HG03175 (cell line): ENCODE data around the gene ZKSCAN4.

Source experiments
- ATAC-seq: cut with Tn5 transposase; IDR thresholded peaks from one replicate; pipeline ENCODE4 v1.9.1; 2021; ENCODE audit warnings: mild to moderate bottlenecking, moderate library complexity; ENCODE audit not compliant: unreplicated experiment

The ZKSCAN4 gene

DNA sequence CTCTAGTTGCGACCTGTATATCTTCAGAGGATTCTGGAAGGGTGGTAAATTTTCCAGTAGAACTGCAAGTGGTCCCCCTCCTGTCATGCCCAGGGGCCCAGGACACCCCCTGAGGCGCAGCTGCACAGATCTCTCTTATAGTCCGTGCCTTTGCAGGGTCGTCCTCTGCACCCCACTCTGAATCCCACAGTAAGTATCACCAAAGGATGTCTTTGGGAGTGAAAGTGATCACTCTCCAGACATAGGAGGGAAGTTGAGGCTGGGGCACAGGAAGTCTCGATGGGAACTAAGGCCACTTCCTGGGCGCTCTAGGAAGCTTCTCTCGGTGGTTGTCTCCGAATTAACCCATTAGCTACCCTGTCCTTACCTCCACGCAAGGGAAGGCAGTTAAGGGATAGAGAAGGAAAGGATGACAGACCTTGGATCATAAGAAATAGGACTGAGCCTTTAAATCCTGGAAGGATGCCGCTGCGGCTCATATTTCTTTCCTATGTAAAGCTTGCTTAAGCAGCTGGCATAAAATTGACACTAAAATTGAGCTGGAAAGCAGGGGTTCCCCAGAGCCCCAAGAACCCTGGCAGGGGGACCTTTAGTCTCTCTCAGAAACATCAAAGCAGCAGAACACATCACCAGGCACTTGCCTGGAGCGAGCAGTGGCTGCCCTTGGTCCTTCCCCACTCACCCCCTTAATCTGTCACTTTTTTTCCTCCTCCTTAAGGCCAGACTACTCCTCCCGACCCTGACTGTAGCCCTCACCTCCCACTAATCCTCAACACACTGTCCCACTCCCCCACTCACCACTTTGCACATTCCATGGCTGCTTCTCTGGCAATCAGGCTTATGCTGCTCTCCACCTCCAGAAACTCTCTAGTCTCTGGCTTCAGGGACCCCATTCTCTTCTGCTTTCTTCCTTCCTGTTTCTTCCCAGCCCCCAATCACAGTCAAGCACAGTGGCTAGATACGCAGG lies at the start of gene ZKSCAN4:
Gene ZKSCAN4 (minus strand): TSS at position 261 of the 967 bp plus-strand sequence. CDS start 289 bp downstream, outside the sequence.
- ATAC-seq = peak; percentile 77

DNA sequence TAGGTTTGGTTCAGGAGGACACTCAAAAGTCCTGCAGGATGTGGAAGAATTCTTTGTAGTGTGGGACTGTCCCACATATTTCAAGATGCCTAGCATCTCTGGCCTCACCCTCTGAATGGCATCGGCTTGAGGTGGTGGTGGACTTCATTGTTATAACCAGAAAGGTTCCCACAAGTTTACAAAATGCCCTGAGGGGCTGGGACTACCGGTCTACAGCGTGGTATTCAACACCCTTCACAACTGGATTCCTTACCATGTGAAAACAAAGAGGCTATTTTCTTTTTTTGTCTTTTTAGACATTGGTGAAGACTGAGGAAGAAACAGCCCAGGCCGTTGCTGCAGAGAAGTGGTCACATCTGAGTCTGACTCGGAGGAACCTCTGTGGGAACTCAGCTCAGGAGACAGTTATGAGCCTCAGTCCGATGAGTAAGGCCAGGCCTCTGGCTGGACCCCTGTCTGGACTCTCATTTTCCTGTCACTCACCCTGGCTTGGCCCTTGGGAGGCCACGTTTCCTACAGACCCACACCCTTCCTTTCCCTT lies 44.5 kb upstream of the ZKSCAN4 start:
- ATAC-seq = no peak

DNA sequence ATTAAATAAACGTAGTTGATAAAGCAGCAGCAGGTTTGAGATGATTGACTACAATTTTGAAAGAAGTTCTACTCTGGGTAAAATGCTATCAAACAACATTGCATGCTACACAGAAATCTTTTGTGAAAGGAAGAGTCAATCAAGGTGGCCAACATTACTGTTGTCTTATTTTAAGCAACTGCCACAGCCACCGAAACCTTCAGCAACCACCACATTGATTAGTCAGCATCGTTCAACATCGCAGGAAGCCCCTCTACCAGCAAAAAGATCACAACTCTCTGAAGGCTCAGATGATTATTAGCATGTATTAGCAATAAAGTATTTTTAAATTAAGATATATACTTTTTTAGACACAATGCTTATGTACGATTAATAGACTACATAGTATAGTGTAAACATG lies 43.3 kb upstream of the ZKSCAN4 start:
- ATAC-seq = no peak

DNA sequence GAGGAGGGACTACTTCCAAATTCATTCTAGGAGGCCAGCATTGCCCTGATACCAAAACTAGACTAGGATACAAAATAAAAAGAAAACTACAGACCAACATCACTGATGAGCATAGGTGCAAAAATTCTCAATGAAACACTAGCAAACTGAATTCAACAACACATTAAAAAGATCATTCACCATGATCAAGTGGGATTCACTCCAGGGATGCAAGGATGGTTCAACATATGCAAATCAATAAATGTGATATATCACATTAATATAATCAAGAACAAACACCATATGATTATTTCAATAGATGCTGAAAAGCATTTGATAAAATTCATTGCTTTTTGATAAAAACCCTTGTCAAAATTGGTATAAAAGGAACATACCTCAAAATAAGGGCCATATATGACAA lies 39.5 kb upstream of the ZKSCAN4 start:
- no peak for ATAC-seq

DNA sequence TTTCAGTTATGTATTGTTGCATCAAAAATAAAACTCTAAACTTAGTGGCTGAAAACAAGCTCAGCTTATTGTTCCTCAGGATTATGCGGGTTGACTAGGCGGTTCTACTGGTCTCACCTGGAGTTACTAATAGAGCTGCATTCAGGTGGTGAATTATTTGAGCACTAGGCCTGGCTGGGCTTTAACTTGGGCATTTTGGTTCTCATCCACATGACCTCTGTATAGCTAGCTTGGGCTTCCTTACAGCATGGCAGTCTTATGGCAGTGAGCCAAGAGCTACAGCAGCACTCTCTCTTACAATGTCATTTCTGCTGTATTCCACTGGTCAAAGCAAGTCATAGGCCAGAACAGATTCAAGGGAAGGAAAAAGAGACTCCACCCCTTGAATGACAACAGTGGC lies 30.9 kb upstream of the ZKSCAN4 start:
- no peak for ATAC-seq

DNA sequence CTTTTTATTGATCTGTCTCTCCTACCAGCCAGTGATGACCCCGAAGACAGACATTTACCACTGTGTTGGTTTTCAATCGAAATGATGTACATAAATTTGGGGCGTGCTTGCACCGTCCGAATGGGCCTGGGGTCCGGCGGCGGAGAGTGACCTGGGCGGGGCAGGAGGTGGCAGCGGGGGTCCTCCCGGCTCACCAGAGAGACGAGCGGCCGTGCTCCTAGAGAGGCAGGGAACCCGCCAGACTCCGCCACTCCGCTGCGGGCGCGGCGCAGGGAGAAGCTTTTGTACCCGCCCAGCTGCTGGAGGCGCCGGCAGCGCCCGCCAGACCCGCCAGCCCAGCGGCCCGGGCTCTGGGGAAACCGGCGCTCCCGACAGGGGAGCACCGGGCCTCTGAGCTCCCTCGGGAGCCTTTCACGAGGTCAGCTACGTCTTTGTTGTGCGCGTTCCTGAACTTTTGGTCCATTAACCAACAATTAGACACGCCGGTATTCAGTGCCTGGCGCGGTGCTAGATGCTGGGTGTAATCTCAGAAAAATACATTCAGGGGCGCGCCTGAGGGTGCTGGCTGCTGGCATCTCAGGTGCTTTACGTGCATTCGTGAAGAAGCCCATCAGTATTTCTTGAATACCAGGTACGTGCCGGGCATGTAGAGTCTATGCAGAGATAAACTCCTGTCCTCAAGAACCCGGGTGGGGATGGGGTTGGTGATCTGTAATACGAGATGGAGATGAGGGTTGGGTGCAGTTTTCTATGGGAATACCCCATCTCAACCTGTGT lies 29.4 kb upstream of the ZKSCAN4 start, which contains the start of gene PGBD1:
Gene PGBD1 (plus strand): TSS at position 285 of the 777 bp plus-strand sequence. CDS start 2,242 bp downstream, outside the sequence.
- peak; percentile 86 for ATAC-seq

DNA sequence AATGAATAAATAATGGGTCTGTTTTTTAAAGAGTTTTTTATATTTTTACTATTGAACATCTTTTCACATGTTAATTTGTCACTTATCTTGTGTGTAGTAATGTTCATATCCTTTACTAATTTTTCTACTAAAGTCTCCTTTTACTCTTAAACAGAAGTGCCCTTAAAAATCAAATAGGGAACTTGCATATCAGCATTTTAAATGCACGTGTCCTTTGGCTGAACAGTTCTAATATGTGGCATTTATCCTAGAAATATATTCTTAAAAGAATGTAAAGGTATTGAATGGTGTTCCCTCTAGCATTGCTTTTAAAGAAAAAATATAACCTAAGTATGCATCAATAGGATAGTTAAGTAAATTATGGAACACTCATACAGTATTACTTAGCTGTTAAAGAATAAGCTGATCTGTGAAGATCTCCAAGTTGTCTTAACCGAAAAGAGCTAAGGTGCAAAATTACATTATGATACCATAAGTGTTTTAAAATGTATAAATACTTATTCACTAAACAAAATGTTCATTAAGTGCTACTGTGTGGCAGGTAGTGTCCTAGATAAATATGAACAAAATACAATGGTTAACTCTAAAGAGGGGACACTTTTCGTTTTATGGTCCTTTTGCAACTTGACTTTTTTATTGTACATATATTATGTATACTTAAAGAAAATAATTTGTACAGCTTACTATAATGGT lies 28.7 kb upstream of the ZKSCAN4 start:
- no peak for ATAC-seq

DNA sequence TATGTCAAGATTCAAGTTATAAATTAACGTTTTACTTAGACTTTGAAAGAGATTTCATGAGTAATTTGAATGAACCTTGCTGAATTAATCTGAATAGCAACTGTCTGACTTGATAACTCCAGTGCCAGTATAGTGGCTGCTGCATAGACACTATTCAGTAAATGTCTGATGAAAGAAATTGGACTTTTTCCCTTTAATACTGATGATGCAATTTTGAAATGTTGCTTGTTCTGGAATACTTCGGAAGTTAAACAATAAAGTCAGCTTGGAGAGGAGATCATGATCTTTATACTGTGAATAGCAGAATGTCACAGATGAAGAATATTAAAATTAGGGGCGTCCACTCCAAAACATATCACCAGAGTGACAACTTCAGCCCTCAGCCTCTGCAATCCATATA lies 25.7 kb upstream of the ZKSCAN4 start:
- ATAC-seq = no peak

DNA sequence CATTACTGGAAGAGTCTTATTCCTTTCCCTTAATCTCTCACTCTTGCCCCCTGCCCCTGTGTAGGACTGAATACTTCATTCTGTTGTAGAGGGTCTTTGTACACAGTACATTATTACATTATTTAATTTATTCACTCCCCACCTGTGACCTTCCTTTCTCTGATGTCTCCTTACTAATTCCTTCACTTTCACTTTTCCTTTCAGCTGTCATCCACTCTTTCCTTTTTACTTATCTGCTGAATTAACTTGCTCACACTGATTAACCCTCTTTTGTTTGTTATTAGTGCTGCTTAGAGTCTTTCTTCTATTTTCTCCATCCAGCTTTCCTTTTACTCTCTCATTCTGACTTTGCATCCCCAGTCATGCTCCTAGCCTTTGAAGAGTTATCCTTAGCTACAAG lies 22.8 kb upstream of the ZKSCAN4 start:
- no peak for ATAC-seq

DNA sequence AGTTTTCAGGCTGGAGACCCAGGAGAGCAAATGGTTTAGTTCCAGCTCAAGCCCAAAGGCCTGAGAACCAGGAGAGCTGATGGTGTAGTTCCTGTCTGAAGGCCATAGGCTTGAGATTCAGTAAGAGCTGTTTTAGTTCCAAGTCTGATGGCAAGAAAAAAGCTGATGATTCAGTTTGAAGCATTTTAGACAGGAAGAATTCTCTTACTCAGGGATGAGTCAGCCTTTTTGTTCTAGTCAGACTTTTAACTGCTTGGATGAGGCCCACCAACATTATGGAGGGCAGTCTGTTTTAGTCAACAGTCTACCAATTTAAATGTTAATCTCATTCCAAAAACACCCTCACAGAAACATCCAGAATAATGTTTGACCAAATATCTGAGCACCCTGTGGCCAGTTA lies 17.4 kb upstream of the ZKSCAN4 start:
- ATAC-seq = no peak

DNA sequence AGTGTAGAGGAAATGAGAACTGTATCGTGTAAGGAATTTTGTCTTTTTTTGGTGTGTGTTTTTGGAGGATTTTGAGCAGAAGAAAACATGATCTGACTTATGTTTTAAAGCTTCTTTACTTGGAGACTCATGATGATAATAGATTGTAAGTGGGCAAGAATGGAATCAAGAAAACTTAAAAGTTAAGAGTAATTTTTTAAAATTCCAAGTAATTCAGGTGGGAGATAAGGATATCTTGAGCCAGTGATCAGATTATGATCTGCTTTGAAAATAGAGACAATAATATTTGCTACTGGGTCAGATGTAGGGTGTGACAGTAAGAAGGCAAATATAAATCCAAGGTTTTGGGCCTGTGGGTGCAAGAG lies 15.6 kb upstream of the ZKSCAN4 start:
- no peak for ATAC-seq

DNA sequence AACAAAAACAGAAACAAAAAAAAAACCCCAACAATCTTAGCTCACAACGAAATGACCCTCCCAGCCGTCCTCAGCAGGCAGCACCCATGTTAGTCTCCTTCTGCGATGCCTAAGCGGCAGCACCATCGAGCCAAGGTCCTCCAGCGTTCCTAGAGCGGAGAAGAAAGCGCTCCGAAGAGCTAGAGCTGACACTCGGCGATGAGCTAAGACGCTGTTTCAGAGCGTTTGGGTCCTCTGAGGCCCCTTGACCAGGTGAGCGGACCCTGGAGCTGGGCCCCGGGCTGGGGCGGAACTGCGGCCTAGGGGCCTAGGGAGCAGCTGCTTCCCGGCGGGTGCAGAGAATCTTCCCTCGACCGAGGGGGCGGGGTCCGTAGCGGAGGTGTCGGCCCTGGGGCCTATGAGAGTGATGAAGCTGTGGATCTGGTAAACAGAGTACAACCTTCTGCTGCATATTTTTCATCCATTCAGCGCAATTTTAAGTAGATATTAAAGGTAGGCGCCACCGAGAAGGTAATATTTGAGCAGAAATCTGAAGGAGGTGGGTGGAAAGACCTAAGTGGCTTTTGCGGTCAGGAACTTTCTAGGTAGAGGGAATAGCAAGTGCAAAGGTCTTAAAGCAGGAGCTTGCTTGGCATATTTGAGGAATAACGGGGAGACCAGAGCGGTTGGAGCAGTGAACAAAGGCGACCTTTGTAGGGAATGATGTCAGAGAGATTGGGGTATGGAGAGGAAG lies 15.1 kb upstream of the ZKSCAN4 start, which contains the start of gene ZSCAN26:
Gene ZSCAN26 (plus strand): TSS at position 182 of the 733 bp plus-strand sequence. CDS start 4,777 bp downstream, outside the sequence.
- peak; percentile 93 for ATAC-seq

DNA sequence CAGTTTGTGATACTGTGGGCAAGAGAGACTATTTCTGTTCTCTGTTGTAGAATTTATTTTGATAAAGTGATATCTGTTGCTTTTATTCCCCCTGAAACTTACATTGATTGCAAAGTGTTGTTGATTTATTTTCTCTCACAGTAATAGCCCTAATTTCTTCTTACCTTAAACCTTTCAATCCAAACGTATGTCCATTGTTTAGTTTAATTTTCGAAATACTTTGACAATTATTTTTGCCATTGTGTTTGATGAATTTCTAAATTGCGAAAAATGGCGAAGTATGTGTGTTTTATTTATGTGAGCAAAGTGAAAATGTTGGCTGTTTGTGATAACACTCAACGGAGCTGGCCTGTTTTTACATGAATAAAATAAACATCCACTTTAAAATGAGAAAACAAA lies 14.5 kb upstream of the ZKSCAN4 start:
- ATAC-seq = no peak

DNA sequence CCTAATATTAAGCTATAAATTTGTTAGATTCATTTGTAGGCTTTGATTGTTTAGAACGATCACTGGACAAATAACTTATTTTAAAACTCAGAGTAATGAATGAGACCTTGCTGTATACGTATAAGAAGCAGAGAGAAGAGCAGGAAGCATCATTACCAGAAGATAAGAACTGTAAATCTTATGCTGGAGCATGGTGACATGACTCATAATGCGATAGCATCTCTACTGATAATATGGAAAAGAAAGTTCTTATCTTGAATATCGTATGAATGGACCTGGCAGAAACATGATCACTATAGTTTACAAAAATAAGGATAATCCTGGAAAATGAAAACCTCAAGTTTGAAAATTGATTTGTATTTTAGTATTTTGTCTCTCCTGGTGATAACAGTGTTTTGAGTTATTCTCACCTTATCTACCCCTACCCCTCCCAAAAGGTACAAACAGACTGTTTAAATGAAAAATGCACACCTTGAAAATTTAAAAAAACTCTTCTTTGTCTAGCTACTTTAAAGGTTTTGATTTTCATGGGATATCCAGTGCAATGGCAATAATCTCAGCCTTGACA lies 12.8 kb upstream of the ZKSCAN4 start:
- no peak for ATAC-seq

DNA sequence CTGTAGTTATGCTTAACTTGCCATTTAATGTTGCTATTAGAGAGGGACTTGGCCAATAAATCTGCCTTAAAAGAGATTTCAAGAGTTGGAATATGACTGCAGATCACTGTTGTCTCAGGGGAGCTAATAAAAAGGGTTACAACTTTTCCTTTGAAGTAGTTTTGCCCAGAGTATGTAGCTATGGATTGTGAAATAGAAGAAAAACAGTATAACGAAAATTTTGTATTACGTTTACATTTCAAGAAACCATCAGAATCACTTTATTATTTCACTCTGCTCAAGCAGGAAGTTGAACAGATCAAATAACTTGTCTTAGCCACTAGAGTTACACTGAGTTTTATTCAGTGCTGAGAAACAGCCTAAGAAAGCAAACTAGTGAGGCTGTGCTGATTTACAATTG lies 11.9 kb upstream of the ZKSCAN4 start:
- no peak for ATAC-seq

DNA sequence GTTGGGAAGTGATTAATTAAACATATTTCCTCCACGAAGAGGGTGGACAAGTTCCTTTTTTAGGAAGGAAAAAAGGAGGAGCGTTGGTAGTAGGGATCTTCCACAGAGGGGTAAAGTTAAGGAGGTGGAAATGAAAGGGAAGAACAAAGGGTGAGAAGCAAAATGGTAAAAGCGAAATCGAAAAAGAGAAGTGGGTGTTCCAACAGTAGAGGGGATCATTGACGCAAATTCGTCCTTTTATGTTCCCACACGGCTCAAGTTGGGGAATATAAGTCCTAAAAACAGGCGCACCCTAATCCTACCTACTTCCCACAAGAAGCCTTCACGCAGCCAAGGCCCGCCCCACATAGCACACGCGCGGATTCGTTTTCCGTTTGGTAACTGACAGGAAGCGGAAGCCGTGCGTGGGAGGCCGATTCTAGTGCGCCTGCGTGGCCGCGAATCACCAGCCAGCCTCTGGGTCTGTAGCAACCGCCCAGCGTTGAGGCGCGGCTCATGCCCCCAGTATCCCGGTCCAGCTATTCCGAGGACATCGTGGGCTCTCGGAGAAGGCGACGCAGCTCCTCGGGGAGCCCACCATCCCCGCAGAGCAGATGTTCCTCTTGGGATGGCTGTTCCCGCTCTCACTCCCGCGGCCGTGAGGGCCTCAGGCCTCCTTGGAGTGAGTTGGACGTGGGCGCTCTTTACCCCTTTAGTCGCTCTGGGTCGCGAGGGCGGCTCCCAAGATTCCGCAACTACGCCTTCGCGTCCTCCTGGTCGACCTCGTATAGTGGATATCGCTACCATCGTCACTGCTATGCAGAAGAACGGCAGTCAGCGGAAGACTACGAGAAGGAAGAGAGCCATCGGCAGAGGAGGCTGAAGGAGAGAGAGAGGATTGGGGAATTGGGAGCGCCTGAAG lies 7.1 kb upstream of the ZKSCAN4 start, which contains the start of gene NKAPL:
Gene NKAPL (plus strand): TSS at position 421 of the 901 bp plus-strand sequence. CDS start 75 bp downstream, at position 496.
- ATAC-seq = peak; percentile 49

DNA sequence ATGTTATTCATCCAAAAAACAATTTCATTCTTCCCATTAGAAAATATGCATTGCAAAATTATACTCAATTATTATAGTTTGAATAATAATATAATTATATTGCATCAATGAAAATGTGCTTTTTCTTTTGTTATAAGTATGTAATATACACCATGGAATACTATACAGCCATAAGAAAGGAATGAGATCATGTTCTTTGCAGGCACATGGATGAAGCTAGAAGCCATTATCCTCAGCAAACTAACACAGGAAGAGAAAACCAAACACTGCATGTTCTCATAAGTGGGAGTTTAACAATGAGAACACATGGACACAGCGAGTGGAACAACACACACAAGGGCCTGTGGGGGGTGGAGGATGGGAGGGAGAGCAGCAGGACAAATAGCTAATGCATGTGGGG lies 5.0 kb upstream of the ZKSCAN4 start:
- ATAC-seq = no peak

DNA sequence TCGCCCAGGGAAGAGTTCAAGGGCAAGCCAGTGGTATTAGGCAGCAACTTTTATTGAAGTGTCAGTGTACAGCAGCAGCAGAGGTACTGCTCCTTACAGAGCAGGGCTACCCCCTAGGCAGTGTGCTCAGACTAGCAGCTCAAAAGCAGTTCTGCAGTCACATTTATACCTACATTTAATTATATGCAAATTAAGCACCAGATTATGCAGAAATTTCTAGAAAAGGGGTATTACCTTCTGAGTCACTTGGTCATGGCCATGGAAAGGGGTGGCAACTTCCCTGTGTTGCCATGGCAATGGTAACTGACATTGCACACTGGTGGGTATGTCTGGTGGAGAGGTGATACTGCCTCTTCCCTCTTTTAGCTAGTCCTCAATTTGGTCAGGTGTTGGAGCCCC lies 2.1 kb upstream of the ZKSCAN4 start:
- ATAC-seq = no peak

DNA sequence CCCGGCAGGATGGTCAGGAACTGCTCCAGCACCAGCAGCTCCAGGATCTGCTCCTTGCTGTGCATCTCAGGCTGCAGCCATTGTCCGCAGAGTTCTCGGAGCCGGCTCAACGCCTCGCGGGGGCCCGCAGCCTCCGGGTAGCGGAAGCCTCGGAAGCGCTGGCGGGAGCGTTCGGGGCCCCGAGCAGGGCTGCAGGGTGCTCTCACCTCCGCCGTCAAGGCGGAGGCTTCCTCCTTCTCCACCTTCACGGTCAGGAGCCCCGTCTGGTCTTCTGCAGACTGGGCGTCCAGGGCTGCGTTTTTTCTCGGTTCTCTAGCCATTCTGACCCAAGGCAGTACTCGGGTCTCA lies 434 bp downstream of the ZKSCAN4 start:
- ATAC-seq = peak; percentile 61
